ENCODE results near the gene KRTAP1-1. TPM values are rescaled to one million over a fixed set of nuclear protein-coding genes. Genes with fewer than 3 reads are reported as not detected.
A peak's percentile ranks its signal among the peaks of the same experiment; 100 is the strongest.

The KRTAP1-1 gene
- polyA plus RNA-seq, 2 of the 4 experiments (the other 2 are of a cell fraction), result not detected

DNA sequence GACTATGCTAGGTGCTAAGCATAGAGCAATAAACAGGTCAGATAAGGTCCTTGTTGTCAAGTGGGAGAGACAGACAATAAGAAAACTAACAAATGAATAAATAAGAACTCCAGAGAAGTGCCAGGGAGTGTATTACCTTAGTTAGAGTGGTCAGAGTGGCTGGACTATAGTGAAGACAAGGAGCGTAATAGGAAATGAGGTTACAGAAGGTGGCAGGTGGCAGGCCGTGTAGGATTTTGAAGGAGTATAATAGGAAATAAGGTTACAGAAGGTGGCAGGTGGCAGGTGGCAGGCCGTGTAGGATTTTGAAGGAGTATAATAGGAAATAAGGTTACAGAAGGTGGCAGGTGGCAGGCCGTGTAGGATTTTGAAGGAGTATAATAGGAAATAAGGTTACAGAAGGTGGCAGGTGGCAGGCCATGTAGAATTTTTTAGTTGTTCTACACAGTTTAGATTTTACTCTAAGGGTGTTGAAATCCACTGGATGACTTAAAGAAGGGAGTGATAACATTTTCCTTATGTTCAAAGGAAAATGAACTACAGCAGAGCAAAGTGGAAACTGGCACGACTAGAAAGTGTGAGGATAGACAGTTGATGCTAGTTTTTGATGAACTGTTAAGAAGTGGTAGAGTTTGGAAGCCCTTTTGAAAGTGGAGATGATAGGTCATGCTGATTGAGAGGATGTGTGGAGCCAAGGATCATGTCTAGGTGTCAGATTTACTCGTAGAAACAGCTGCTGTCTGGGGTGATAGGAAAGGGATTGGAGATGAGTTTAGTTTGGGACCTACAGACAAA lies 28.7 kb downstream of the KRTAP1-1 start (continued):
- TF ChIP-seq RNF2 (IDR thresholded peaks at IDR 0.05; ENCODE audit: borderline replicate concordance, low read depth), result no peak
- TF ChIP-seq, protein P1, sequence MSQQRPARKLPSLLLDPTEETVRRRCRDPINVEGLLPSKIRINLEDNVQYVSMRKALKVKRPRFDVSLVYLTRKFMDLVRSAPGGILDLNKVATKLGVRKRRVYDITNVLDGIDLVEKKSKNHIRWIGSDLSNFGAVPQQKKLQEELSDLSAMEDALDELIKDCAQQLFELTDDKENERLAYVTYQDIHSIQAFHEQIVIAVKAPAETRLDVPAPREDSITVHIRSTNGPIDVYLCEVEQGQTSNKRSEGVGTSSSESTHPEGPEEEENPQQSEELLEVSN (IDR thresholded peaks at IDR 0.05; ENCODE audit: borderline replicate concordance, low read depth), result no peak
- TF ChIP-seq HOXA7 (CRISPR knock-in tag; IDR thresholded peaks at IDR 0.05), result no peak
- TF ChIP-seq, protein P2, sequence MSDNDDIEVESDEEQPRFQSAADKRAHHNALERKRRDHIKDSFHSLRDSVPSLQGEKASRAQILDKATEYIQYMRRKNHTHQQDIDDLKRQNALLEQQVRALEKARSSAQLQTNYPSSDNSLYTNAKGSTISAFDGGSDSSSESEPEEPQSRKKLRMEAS (IDR thresholded peaks at IDR 0.05), result no peak
- TF ChIP-seq EP300 (IDR thresholded peaks at IDR 0.05), result no peak
- no peak for TF ChIP-seq RCOR1 (IDR thresholded peaks at IDR 0.05; ENCODE audit: low read depth, low read length)
- no peak for TF ChIP-seq HMGXB4 (CRISPR knock-in tag; IDR thresholded peaks at IDR 0.05; ENCODE audit: borderline replicate concordance)
- TF ChIP-seq EHMT2 (IDR thresholded peaks at IDR 0.05; ENCODE audit: low read depth), result no peak
- TF ChIP-seq POLR2AphosphoS2 (conservative IDR thresholded peaks at IDR 0.05; ENCODE audit: low read length), result no peak
- TF ChIP-seq CHD4 (IDR thresholded peaks at IDR 0.05; ENCODE audit: borderline replicate concordance), result no peak
- no peak for TF ChIP-seq HOXB13 (CRISPR knock-in tag; IDR thresholded peaks at IDR 0.05; ENCODE audit: low read depth)

DNA sequence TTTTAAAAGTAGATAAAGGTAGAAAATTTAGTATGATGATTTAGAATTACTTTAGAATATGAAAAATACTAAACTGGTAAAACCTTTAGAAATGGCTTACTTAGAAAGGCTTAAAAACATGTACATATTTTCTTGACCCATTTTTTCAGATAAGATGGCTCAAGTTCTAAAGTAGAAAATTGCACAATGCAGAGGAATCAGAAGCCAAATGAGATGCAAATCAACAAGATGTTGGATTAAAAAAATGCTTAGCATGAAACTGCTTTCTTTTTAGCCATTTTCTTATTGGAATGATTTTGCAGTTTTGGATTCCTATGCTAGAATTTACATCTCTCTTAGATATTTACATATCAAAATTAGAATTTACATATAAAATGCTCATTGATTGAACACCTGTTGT lies 30.8 kb downstream of the KRTAP1-1 start:
- H3K4me3 ChIP-seq, result no peak overlapping the region
- H3K4me1 ChIP-seq, result peaks cover 18% of the 10 kb centered on the region; the same call in 2 of the 3 replicates
- ChIA-PET POLR2A (no interaction called here), CTCF (no interaction called here)
- H3K9me3 ChIP-seq, result no peaks in the 10 kb centered on the region
- H3K27ac ChIP-seq, result no peak overlapping the region
- ATAC-seq (no peak), FAIRE-seq (peak; percentile 54), DNase-seq (ENCODE audit: low read depth in 1 of 2, low spot score in 1 of 2) (no peak)
- no peak for TF ChIP-seq TFCP2L1 (CRISPR knock-in tag; IDR thresholded peaks at IDR 0.05)
- H3K4me2 ChIP-seq, result no peak overlapping the region

GRCh38 chr17:41009936-41010335 lies 31.3 kb downstream of the KRTAP1-1 start:
- DNase-seq (ENCODE audit: low read depth in 1 of 2, low spot score in 1 of 2), result no peak
- FAIRE-seq, result no peak
- H3K4me3 ChIP-seq, result no peak overlapping the region
- ChIA-PET POLR2A (no interaction called here), CTCF (interaction anchor here (0.9 to 1.0 kb wide), 2 partner anchors 8 to 539 kb away, joined by 3 read pairs; no protein-coding TSS in a partner anchor)
- 90% methylated on average over 1 of the region's 1 CpG for WGBS (ENCODE audit: missing lambda C conversion rate)
- H3K27ac ChIP-seq, result no peak overlapping the region
- 0 out of 3 replicates have a peak overlapping the region, but pooled peaks have one; percentile 8 for H3K4me2 ChIP-seq
- TF ChIP-seq EHMT2 (IDR thresholded peaks at IDR 0.05; ENCODE audit: low read depth) (no peak), NPAS2 (CRISPR knock-in tag; IDR thresholded peaks at IDR 0.05; ENCODE audit: borderline replicate concordance) (no peak), CEBPB (IDR thresholded peaks at IDR 0.05) (no peak), HDAC2 (IDR thresholded peaks at IDR 0.05) (no peak), HOXA7 (CRISPR knock-in tag; IDR thresholded peaks at IDR 0.05) (no peak), CBX2 (IDR thresholded peaks at IDR 0.05; ENCODE audit: borderline replicate concordance, low read depth) (no peak), RAD21 (conservative IDR thresholded peaks at IDR 0.05 in 1 of 2, IDR thresholded peaks at IDR 0.05 in 1 of 2) (no peak), HOXB5 (CRISPR knock-in tag; IDR thresholded peaks at IDR 0.05) (no peak), MAFK (IDR thresholded peaks at IDR 0.05; ENCODE audit: partially characterized antibody) (no peak), ZC3H11A (IDR thresholded peaks at IDR 0.05) (no peak), SREBF2 (IDR thresholded peaks at IDR 0.05) (no peak), PHF8 (IDR thresholded peaks at IDR 0.05; ENCODE audit: borderline replicate concordance, low read depth) (no peak), SMC3 (IDR thresholded peaks at IDR 0.05) (no peak)
- no peak for ATAC-seq
- peaks cover 18% of the 10 kb centered on the region; the same call in 2 of the 3 replicates for H3K4me1 ChIP-seq
- H3K9me3 ChIP-seq, result no peaks in the 10 kb centered on the region

All from A549 (cell line).